SHP77 (cell line): ENCODE data around the gene CAB39L.

ENCODE experiments used
- DNase-seq, 2 experiments: peaks; one replicate each; lab custom pipeline; 2025; lab: John Stamatoyannopoulos, UW

The CAB39L gene

DNA sequence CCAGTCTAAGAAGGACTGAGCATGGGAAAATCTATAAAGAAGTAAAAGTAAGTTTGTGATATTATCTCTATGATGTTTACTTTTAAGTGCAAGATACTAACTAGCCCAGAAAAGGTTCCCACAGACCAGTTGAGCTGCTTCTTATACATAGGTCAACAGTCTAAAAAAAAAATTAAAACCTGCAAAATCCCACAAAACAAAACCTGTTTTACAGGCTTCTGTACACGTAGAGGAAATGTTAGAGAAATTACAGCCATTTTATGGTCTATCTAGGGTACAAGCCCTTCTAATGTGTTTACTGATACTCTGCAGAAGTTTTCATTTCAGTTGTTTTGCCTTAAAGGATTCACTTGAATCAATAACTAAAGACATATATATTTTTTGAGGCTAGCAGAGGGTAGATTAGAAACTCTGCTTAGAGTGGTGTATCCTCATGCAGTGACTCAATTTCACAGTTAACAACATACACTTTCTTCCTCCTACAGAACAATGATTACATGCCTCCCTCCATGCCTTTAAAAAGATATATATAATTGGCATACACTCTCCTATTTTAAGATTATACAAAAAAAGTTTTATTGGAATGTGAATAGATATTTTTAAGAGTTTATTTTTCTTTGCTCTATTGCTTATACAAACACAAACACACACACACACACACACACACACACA lies 43.9 kb downstream of the CAB39L start:
- no peak for DNase-seq

DNA sequence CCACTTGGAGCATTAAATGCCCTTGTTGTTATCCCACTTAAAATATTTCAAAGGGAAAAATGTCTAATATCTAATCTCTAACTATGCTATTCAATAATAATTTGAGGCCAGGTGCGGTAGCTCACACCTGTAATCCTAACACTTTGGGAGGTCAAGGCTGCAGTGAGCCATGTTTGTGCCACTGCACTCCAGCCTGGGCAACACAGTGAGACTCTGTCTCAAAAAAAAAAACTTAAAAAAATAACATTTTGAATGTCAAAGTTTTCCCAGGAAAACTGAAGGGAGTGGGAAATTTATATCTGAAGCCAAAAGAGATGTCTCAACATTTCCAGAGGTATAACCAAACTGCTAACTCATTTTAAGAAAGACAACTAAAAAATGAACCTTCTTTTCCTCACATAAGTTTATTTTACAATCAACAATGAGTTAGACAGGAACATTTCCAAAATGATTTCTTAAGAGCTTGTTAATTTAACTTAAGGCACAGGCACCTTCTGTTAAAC lies 47.9 kb downstream of the CAB39L start:
- DNase-seq, result no peak

- DNase-seq, result no peak
These were observed 48.4 kb downstream of the CAB39L start for GRCh38 chr13:49395451-49395865.

DNA sequence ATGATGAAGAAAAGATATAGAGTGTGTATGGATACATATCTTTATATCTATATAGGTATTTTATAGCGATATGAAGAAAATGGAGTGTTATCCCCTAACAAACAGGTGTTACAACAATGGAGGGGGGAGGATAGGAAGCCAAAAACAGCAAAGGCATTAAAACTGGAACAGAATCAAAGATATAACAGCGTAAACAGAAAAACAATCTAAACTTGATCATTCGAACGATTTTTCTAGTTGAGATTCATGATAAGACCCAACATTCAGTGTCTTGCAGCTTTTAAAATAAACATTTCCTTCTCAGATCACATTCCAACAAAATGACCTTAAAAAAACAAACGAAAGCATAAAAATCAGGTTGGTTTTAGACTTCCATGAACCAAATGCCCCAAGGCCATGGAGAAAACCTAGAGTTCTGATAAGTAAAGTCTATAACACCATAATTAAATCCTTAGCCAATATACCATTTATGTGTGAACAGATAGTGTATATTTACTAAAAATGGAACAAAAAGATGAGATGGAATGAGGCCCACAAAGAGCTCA lies 55.7 kb downstream of the CAB39L start:
- no peak for DNase-seq

- DNase-seq, result no peak
These were observed 57.2 kb downstream of the CAB39L start for GRCh38 chr13:49386664-49387063.

- DNase-seq, result no peak
These were observed 67.7 kb downstream of the CAB39L start for GRCh38 chr13:49376121-49376520.

GRCh38 chr13:49374585-49375290 lies 69.1 kb downstream of the CAB39L start:
- DNase-seq, result no peak

DNA sequence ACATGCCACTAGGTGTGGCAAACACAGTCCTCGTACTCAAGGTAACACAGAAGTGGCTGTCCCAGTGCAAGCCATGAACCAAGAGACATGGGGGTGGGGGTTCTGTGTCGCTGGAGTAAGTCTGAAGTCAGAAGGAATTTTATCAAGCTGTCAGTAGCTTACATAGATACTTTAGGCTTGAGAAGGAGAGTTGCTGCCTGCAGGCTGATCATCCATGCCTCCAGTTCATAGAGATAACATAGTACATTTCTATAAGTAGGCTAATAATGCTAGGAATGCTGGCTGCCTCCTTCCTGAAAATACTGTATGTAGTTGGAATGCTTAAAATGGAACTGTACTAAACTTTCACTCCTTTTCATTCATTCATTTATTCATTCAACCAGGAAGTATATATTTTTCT lies 70.1 kb downstream of the CAB39L start:
- no peak for DNase-seq

- DNase-seq, result no peak
These were observed 71.8 kb downstream of the CAB39L start for GRCh38 chr13:49371943-49372613.

DNA sequence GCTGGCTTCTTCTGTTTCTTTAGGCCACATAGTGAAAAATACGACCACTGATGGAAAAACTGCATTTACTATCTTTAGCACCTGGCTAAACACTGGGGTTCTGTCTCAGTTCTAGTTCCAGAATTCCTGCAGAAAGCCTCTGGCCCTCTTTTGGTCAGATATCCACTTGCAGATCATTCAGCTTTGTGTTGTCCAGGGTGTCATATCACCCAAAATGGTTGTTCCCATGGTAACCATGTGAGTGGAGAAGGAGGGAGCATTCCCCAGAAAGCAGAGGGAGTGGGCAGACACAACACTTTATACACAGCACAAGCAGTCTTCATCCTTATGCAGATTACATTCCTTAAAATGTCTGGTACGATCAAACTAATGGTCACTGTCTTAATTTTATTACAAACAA lies 73.5 kb downstream of the CAB39L start:
- no peak for DNase-seq

DNA sequence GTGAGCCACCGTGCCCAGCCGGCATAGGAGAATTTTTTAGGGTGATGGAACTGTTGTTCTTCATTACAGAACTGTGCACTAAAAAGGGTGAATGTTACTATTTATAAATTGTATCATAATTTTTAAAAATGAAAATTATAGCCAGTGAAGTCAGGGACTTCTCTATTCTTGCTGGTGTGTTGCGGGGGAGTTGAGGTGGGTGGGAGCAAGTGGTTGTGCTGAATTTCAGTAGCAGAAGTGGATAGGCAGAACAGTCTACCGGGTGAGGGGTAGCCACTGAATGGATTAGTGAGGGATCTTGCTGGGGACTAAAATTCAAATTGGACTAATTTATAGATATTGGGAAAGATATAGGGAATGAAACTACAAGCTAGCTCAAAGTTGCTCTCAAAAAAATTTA lies 74.0 kb downstream of the CAB39L start:
- DNase-seq, result no peak

DNA sequence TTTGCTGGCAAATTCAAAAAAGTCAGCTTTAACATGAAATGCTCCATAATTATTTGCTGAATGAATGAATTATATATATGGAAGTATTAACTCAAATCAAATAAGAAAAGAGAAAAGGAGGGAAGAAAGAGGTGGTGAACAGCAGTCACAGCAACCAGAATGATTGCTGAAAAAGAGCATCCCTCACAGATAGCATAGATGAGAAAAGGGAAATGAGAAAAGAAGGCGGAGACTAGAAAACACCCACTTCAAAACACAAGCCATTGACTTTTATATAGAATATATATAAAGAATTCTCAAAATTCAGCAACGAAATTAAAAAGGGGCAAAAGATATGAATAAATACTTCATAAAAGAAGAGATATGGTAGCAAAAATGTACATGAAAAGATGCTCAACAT lies 75.2 kb downstream of the CAB39L start:
- no peak for DNase-seq

- no peak for DNase-seq
These were observed 76.0 kb downstream of the CAB39L start for GRCh38 chr13:49367640-49368422.

DNA sequence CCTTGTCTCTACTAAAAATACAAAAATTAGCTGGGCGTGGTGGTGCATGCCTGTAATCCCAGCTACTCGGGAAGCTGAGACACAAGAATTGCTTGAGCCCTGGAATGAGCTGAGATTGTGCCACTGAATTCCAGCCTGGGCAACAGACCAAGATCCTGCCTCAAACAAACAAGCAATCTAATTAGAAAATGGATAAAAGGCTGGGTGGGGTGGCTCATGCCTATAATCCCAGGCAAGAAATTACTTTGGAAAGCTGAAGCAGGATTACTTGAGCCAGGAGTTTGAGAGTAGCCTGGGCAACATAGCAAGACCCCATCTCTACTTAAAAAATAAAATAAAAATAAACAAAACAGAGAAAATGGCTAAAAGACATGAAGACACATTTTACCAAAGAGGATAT lies 77.0 kb downstream of the CAB39L start:
- no peak for DNase-seq

- DNase-seq, result no peak
These were observed 86.2 kb downstream of the CAB39L start for GRCh38 chr13:49357694-49358093.

GRCh38 chr13:49356223-49356622 lies 87.6 kb downstream of the CAB39L start:
- no peak for DNase-seq

DNA sequence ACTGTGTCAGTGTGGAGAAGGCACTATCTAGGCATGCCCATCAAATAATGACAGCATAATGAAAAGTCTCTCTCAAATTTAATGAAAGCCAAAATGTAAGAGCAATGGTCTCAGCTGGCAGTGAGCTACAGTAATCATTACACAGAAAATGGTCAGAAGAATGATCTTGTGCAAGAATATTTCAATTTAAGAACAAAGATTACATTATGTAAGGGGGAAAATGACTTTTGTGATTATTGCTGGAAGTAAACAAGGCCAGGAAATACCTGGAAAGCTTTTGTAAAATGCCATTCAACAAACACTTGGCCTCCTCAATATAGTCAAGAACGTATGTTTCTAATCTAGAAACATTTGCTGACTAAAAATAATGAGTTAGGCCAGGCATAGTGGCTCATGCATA lies 89.1 kb downstream of the CAB39L start:
- no peak for DNase-seq

GRCh38 chr13:49353908-49354307 lies 90.0 kb downstream of the CAB39L start:
- no peak for DNase-seq

DNA sequence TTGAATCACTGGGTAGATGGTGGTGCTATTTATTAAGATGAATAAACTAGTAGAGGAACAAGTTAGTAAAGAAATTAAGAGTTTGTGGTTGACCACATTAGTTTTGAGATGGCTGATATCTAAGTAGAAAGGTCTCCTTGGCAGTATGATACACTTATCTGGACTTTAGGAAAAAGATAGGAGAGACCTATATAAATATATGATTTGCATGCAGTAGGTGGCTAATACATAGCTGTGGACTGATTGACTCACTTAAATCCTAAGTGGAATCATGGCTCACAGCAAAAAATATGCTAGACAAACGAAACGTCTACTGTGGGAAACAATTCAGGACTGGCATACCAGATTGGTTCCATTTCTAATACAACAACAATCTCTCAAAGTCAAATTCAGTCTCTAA lies 92.0 kb downstream of the CAB39L start:
- DNase-seq, result no peak

DNA sequence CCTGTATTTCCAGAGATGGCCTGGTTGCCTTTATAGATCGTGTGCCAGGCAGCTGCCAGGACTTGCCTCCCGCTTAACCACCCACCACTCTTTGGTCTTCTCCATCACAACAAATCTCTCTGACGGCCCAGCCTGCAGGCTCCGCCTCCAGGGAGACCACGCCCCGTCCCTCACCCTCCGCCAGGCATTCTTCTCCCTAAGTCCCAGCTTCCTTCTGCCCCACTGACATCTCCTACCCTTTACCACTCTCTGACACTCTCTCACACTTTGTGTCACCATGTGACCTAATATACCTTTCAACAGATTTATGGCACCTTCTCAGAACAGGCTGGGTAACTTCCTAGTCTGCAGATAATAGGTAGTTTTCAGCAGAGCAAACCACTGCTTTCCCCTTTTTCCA lies 95.1 kb downstream of the CAB39L start:
- no peak for DNase-seq

DNA sequence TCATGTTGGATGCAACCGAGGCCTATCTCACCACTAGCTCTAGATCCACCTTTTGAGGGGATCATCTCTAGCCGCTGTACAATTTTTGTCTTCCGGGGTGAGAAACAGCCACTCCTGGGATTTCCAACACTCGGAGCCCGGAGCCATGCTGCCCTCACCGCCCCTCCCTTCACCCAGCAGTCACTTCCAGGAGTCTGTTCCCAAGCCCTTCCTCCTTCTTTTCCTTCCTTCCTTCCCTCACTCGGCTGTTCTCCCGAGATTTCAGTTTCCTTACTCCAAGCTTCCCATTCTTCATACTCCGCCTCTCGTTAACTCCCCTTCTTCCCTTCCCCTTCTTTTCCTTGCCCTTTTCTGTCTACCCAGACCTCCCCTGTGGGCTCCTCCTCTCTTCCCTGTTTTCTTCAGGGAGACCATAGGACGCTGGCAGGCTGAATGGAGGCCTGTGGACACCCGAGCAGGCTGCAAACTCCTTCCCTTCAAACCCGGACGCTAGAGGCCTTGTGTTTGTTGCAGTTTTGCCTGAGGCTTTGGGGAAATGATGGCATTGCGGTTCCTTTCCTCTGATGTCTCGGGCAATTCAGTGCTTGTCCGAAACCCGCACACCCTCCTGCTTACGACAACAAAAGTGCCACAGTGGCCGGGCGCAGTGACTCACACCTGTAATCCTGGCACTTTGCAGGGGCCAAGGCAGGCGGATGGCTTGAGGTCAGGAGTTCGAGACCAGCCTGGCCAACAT lies 96.0 kb downstream of the CAB39L start:
- DNase-seq, result no peak
